Activated CD4-positive, CD25-positive, alpha-beta regulatory T cell treated with anti-CD3 and anti-CD28 coated beads, Interleukin-2, amount 50 U/mL, for 24 hours (primary cell): ENCODE data around the gene RAPGEF2.
A peak's percentile ranks its signal among the peaks of the same experiment; 100 is the strongest.
"Not testable (repeated sequence)": the region's sequence is repeated elsewhere in the genome, so short reads cannot be mapped to it uniquely, and the experiment has no call there.

Experiments
- ATAC-seq, 2 donors: fragments of 150-1000 bp; cut with Tn5 transposase; one replicate each; pipeline ENCODE4 v1.10.0; 2021; ENCODE audit warnings: mild to moderate bottlenecking in 1 of 2, moderate library complexity in 1 of 2

Gene RAPGEF2

DNA sequence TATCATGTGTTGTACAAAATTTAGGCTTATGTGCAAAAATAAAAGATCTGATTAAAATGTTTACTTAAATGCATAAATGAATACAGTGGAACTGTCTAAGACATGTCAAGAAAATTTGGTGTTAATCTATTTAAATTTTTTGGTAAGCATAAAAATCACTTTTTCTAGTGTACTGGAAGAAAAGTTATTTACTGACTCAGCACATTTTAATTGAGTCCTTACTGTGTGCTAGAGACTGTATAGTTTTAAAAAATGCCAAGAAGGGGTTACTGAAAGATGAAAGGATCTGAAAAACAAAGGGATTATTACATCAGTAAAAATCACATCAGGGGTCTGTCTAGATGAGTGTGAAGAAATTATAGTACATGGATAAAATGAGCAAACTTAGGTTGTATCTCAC lies 60.6 kb downstream of the RAPGEF2 start:
- no peak for ATAC-seq

DNA sequence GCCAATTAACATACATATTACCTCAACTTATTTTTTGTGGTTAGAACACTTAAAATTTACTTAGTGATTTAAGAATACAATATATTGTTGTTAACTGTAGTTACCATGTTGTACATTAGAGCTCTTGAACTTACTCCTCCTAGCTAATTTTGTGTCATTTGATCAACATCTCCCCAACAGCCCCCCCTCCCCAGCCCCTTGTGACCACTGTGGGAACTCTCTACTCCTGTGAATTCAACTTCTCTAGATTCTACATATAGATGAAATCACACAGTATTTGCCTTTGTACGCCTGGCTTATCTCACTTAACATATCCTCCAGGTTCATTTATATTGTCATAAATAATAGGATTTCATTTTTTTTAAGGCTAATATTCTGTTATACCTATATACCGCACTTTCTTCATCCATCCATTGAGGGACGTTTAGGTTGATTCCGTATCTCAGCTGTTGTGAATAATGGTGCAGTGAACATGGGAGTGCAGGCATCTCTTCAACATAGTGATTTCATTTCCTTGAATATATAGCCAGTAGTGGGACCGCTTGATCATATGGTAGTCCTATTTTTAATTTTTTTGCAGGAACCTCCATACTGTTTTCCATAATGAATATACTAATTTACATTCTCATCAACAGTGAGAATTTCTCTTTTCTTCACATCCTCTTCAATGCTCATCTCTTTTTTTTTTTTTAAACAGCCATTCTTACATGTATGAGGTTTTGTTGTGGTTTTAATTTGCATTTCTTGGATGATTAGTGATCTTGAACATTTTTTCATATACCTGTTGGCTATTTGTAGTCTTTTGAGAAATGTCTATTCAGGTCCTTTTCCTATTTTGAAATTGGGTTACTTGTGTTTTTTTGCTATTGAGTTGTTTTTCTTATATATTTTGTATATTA lies 66.8 kb downstream of the RAPGEF2 start:
- no peak for ATAC-seq

DNA sequence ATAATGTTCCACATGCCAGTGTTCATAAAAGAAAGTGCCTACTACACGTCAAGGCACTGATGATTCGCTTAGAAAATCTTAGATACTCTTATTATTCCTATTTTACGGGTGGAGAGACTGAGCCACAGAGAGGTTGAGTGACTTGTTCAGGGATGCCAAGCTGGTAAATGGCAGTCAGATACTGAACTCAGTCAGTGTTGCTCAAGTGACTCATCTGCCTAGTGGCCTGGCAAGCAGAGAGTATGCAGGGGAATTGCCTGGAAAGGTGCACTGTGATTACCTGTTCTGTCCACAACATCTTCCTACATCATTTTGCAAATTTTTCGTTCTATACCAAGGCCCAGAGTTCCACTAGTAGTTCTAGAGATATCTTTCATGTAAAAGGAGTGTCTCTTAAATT lies 68.4 kb downstream of the RAPGEF2 start:
- ATAC-seq = peak; percentile 51 to 78

DNA sequence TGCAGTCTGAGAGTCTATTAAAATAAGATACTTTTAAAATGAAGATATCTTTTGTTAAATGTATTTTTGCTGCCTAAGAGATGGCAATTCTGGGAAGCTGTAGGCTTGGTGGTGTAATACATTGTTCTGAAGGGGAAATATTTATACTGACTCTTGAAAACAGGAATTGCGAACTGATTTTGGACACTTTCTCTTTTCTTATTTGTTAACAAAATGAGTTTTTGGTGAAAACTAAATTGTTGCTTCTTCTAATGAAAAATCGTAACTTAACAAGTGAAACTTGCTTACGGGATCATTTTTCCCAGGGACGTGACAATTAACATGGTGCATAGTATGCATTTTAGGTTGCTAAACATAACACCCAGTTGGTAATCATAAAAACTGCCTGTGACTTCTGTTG lies 71.0 kb downstream of the RAPGEF2 start:
- no peak for ATAC-seq

DNA sequence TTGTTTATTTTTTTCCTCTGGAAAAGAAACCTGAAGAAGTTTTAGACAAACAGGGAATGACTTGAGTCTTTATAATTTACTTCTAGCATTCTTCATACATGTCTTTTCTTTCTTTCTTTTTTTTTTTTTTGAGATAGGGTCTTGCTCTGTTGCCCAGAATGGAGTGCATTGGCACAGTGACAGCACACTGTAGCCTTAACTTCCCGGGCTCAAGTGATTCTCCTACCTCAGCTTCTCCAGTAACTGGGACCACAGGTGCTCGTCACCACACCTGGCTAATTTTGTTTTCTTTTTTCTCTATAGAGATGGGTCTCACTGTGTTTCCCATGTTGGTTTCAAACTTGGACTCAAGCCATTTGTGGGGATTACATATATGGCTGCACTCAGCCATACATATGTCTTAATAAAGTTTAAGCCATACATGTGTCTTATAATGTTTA lies 71.8 kb downstream of the RAPGEF2 start:
- ATAC-seq = no peak

DNA sequence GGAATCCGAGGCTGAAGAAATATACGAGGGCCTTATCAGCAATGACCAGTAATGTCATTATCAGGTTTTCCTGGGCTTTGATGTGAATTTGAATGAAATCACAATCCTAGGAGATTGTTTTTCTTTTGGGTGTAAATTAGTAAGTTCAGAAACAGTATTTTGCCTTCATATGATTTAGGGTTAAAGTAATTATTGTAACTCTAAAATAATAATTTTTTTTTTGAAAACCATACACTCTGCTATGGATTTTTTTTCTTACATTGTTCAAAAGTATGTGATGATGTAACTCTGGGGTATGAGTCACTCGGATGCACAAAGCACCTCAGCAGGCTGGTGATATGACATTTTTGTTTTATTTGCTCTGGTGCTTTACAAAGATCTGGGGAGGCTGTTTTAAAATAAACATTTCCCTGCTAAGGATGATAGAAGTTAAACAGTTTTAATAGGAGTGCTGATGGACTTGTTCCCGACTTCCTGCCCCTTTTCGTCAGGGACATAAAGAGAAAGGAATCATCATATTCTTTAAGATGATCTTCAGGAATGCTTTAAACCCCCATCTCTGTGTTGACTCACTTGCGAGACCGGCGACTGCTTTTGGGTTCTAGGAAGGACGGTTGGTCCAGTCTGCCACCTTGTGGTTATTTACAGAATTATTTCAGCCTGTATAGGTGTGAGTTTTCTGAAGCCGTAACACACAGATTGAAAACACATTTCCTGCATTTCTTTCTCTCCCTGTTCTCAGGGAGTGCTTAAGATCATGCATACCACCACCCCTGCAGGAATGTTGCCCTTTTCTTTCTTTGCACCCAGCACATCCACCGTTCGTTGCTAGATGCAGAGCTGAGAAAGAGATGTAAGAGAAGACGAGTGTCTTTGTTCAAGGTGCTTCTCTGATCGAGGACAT lies 72.5 kb downstream of the RAPGEF2 start:
- ATAC-seq = peak; percentile 65 to 73

DNA sequence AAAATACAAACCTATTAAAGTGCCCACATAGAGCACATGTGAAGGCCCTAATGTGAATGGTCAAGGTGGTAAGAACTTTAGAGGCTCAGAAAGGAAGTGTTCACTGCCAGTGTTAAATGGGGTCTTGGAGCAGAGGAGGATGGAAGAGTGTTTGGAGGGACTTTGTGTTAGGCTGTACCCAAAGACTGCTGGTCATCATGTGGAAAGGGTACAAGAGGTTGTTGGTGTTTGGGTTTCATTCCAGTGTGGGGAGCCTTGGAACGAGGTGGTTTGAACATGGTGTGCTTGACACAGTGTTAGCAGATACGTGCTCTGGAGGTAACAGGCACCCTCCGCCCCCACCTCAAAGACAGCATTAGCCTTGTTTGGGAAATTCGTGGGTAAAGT lies 73.1 kb downstream of the RAPGEF2 start:
- no peak for ATAC-seq

DNA sequence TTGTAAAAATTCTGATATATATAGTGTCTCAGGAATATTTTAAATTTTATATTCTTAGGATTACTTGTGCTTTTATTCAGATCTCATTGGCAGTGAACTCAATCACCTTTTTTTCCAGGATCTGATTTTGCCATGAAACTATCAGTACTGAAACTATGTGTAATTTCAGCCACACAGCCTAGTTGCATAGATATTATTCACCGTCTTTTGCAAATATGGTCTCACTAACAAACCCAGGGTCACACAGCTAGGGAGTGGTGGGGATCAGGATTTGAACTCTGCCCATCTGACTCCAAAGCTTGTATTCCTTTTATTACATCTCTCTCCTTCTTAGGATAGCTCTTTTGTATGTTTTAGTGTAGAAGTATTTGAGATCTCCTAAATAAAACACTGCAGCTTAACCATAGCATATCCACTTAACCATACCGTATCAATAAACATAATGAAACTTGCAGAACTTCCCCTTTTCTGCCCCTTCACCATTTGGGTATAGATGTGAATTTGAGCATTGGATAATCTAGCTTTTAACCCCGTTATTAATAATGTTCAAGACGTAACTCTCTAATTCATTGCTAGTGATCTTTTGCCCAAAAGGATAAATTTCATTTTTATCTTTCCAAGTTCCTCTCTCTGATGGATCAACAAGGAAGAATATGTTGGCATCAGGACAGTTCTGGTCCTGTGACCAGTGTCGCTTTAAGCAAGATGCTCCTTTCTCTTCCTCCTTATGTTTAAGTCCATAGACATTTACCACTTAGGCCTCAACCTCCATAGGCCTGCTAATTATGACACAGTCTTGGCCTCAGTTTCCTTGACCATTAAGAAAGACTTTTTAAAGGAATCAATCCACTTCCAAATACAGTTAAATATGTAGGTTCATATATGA lies 74.6 kb downstream of the RAPGEF2 start:
- no peak for ATAC-seq

DNA sequence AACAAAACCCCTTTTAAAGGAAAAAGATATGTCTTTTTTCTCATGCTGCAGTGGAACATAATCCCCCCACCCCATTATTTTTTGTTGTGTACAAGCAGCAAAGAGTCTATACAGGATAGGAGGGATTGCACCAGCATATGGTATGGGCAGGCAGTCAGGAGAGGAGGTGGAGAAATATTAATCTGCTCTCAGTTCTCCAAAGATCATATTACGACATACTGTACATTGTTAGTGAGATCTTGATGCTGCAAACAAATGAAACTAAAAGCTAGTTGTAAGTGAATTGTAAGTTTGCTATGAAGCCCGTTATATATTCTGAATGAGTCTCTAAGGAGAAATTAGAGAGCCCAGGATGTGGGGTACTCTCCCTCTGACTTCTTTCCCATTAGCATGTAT lies 75.3 kb downstream of the RAPGEF2 start:
- no peak for ATAC-seq

DNA sequence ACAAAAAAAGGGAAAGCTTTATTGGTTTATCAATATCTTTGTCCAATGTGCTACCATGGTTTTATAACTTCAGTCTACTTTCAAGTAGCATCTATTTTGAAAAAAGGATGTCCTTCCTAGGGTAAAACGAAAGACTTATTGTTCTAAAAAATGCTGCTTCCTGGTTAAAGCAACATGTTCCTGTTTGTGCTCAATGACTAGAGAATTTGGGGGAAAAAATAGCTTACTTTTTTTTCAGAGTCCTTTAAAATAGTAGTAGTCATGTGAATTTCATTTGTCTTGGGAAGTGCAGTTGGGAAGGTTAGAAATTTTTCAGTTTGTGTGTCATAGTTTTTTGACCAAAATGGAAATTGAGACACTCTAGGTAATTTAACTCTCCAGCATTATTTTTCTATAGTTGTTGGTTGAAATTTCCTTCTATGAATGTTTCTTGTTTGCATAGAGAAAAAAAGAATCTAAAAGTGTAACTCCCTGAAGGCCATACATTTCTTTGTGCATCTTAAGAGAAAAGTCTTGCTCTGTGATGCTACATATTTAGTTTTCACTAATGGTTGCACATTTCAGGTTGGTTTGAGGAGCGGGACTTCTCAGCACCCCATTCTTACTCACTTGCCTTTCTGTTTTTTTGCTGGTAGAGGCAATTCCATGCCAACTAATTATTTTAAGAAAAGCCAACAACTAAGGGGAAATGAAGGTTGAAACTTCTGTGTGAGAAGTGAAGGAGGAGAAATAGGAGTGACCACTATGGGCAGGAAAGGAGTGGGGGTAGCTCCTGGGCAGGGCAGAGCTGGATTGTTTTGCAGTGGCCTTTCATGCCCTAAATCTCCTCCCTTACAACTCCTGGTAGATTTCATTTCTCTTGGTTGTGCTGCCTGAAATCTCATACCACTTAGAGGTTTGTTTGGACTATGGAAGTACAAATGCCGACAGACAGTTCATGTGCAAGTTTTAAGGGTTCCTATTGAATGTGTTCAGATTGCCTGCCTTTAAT lies 76.4 kb downstream of the RAPGEF2 start:
- no peak for ATAC-seq

DNA sequence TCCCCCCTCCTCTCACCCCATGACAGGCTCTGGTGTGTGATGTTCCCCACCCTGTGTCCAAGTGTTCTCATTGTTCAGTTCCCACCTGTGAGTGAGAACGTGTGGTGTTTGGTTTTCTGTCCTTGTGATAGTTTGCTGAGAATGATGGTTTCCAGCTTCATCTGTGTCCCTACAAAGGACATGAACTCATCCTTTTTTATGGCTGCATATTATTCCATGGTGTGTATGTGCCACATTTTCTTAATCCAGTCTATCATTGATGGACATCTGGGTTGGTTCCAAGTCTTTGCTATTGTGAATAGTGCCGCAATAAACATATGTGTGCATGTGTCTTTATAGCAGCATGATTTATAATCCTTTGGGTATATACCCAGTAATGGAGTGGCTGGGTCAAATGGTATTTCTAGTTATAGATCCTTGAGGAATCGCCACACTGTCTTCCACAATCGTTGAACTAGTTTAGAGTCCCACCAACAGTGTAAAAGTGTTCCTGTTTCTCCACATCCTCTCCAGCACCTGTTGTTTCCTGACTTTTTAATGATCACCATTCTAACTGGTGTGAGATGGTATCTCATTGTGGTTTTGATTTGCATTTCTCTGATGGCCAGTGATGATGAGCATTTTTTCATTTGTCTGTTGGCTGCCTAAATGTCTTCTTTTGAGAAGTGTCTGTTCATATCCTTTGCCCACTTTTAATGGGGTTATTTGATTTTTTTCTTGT lies 81.2 kb downstream of the RAPGEF2 start:
- ATAC-seq = not testable (repeated sequence)

DNA sequence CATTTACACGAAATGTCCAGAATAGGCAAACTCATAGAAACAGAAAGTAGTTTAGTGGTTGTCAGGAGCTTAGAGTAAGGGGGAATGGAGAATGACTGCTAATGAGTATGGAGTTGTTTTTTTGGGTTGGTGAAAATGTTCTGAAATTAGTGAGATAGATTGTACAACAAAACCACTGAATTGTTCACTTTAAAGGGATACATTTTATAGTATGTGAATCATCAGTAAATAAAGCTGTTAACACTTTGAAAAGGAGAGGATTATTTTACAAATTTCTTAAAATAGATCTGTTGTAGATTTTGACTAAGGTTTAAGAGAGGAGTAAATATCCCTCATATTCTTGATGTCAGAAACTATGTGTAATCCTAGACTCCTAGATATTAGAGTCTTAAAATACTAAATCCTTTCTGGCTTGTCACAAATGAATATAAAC lies 82.7 kb downstream of the RAPGEF2 start:
- ATAC-seq = no peak

DNA sequence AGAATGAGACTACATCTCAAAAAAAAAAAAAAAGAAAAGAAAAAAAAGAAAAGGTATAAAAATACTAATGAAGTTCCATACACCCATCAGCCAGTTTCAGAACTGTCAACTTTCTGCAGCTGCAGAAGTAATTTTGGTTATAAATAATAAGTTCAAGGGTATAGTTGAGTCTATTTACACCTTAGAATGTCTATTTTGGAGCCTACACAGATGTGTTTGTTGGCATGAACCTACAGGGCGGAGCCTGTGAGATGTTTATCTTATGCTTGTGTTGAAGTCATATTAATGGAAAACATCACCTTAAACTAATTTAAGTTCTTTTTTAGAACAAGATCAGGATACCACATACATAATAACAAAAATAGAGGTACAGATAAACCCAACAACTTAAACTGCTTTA lies 85.8 kb downstream of the RAPGEF2 start:
- ATAC-seq = no peak

DNA sequence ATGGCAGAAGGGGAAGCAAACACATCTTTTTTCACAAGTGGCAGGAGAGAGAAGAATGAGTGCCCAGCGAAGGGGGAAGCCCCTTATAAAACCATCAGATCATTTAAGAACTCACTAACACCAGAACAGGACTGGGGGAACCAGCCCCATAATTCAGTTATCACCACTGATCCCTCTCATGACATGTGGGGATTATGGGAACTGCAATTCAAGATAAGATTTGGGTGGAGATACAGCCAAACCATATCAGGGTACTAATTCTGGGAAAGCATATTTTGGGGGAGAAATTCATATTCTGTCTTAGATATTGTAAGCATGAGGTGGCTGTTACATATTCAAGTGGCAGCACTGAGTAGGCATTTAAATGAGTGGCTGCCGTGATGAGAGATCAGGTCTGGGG lies 87.8 kb downstream of the RAPGEF2 start:
- no peak for ATAC-seq

DNA sequence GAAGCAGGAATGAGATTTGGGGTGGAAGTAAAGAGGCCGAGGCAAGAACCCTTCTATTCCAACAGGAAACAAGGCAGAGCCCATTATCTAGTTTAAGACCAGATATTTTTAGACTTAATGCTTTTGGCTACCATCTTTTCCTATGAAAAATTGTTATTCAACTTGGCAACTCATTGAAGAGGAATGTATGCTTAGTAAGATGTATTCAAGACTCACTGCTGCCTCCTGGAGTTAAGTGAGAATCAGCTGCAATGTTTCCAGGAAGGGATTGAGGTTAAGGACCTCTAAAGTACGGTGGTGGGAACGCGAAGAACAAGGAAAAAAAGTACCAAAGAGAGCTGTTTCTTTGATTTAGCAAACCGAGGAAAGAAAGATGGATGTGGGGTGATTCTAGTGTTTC lies 89.1 kb downstream of the RAPGEF2 start:
- no peak for ATAC-seq

DNA sequence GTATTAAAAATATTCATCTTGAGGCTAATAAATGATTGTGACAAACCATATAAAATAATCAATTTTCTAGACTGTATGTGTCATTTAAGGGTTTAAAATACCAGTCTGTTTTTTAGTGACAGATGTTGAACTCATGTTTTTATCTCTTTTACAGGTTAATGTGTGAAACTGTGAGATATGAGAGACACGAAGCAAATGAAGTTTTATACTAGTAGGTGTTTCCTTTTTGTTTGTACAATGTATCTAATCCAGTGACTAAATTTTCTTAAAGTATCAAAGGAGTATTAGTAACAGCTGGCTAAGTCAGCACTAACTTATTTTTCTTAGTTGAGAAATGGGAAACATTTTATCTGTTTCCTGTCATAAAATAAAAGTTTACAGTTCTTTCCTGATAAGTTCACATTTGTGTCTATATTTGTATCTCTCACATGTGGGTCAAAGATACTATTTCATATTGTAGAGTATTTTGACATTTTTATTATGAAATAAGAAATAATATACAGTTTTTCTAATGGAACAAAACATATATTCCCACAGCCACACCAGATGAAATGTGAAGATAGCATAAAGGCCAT lies 90.3 kb downstream of the RAPGEF2 start:
- no peak for ATAC-seq

DNA sequence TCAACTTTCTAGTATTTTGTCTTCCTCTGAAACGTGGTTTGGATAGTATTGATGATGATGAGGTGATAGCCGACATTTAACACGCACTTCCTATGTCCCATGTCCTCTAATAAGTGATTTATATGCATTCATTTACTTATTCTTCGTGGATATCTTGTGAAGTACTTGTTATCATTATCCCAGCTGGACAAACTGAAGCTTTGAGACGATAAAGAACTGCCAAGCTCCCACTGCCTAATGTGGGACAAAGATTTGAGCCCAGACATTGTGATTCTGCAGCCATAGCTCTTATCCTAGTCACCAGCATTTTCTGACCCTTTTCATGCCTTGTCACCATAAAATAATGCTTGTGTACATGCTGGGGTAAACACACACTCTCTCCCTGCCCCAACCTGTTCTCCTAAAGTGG lies 92.5 kb downstream of the RAPGEF2 start:
- no peak for ATAC-seq

DNA sequence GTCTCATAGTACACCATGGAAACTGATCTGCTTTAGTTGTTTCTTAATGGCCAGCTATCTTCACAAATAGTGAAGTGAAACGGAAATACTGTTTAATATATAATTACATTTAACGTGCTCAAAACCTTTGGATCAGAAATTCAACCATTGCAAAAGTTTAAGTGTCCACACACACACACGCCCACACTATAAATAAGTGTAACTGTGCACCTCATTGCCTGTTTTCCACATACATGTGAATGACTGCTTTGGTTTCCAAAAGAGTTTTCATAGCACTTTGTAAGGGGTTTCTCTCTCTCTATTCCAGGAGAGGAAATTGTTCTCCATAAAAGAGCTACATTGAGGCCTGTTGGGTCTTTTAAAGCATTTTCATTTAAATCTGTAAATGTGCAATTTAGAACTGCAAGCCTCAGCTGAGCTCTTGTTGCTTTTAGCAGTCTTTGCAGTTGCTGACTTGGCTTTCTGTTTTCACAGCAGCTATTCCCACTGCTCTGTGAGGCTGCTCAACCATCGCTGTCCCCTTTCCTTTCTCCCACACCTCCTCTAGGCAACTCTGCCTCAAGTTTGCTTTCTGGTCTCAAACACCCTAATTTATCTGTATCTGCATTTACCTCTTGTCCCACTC lies 94.5 kb downstream of the RAPGEF2 start:
- no peak for ATAC-seq

DNA sequence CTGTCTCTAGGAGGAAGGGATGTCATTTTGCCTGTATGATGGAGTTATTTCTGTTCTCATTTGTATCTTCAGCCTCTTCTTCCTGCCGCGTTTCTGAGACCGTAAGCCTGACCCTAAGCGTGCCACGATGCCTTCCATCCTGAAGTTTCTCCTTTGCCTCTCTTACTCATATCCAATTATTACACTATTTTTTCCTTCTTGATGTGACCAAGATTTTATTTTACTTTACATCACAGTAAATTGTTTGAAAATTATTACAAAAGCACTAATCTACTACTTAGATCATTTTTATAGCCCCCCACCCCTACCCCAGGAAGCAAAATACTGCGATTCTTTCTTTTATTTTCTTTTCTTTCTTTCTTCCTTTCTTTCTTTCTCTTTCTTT lies 95.0 kb downstream of the RAPGEF2 start:
- no peak for ATAC-seq

DNA sequence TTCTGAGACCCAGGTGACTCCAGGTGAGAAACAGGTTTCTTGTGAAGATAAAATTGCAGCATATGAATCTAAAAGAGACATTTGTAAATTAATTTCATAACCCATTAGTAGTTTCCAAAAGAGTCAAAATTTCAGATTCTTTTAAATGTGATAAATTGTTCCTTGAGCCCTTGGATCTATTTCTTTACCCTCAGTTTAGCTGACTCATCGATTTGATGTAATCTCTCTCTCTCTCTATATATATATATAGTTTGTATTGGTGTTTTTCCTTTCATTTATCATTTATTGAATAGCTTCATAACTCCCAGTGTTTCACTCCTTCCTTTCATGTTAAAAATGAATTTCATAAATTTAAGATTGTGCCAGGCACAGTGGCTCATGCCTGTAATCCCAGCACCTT lies 96.9 kb downstream of the RAPGEF2 start:
- ATAC-seq = no peak
